ENCODE data around the gene ZNF320. TPM values are rescaled to one million over a fixed set of nuclear protein-coding genes. Genes with fewer than 3 reads are reported as not detected.
"Not testable (repeated sequence)": the region's sequence is repeated elsewhere in the genome, so short reads cannot be mapped to it uniquely, and the experiment has no call there.

The ZNF320 gene
- total RNA-seq, 5 donors from 2014 or later (not counting 1 experiment from before 2014, with no cell fraction given): 9.1 to 20.5 (median 9.7) TPM

GRCh38 chr19:52872996-52873395 is 24.4 kb downstream of the ZNF320 start:
- H3K27ac ChIP-seq (ENCODE audit: low read length); H3K36me3 ChIP-seq (ENCODE audit: control insufficient read depth in 2 of 2, extremely low read depth in 1 of 2, insufficient read depth in 1 of 2, low read length in 1 of 2); ATAC-seq (replicated peaks in 1 of 4); H3K4me1 ChIP-seq (ENCODE audit: control insufficient read depth in 1 of 2, extremely low read depth in 1 of 2, insufficient read depth in 2 of 2, low read length in 2 of 2); H3K27me3 ChIP-seq (replicated peaks in 1 of 2; ENCODE audit: control insufficient read depth in 2 of 2, extremely low read depth in 1 of 2, insufficient read depth in 2 of 2, low read length in 1 of 2); DNase-seq; H3K4me3 Mint-ChIP-seq; H3K27ac Mint-ChIP-seq; CTCF ChIA-PET; POLR2A ChIA-PET; H3K27me3 Mint-ChIP-seq; H3K9me3 ChIP-seq; H3K4me1 Mint-ChIP-seq; H3K4me3 ChIP-seq (ENCODE audit: control insufficient read depth in 1 of 2, extremely low read depth in 1 of 2, low read length in 1 of 2): not testable (repeated sequence)
- 96% methylated on average over 4 of the region's 6 CpGs for WGBS (ENCODE audit: insufficient coverage)
- Mint-ChIP-seq H3K36me3 (peaks cover 26% of the 10 kb centered on the region), H3K9me3 (peaks cover 25 to 56% (median 47%) of the 10 kb centered on the region in 3 donors)

- no peak overlapping the region for H3K27ac Mint-ChIP-seq
- DNase-seq: no peak
- no peaks in the 10 kb centered on the region for H3K27me3 ChIP-seq (replicated peaks in 1 of 2; ENCODE audit: control insufficient read depth in 2 of 2, extremely low read depth in 1 of 2, insufficient read depth in 2 of 2, low read length in 1 of 2)
- POLR2A ChIA-PET: no interaction called here
- CTCF ChIA-PET: no interaction called here
- no peak overlapping the region for H3K4me3 Mint-ChIP-seq
- no peak overlapping the region for H3K4me3 ChIP-seq (ENCODE audit: control insufficient read depth in 1 of 2, extremely low read depth in 1 of 2, low read length in 1 of 2)
- no peak for ATAC-seq (replicated peaks in 1 of 4)
- peaks cover 20% of the 10 kb centered on the region for H3K36me3 Mint-ChIP-seq
- H3K27ac ChIP-seq (ENCODE audit: low read length): no peak overlapping the region
- H3K9me3 ChIP-seq: no peaks in the 10 kb centered on the region
- peaks cover 18 to 52% (median 37%) of the 10 kb centered on the region in 3 donors for H3K9me3 Mint-ChIP-seq
- H3K36me3 ChIP-seq (ENCODE audit: control insufficient read depth in 2 of 2, extremely low read depth in 1 of 2, insufficient read depth in 1 of 2, low read length in 1 of 2): no peaks in the 10 kb centered on the region
- H3K4me1 ChIP-seq (ENCODE audit: control insufficient read depth in 1 of 2, extremely low read depth in 1 of 2, insufficient read depth in 2 of 2, low read length in 2 of 2): no peaks in the 10 kb centered on the region
- no peaks in the 10 kb centered on the region for H3K27me3 Mint-ChIP-seq
- 93% methylated on average over 3 of the region's 3 CpGs for WGBS (ENCODE audit: insufficient coverage)
- H3K4me1 Mint-ChIP-seq: no peaks in the 10 kb centered on the region
Observed at GRCh38 chr19:52871466-52871865, 26.0 kb downstream of the ZNF320 start.

- H3K27me3 ChIP-seq (replicated peaks in 1 of 2; ENCODE audit: control insufficient read depth in 2 of 2, extremely low read depth in 1 of 2, insufficient read depth in 2 of 2, low read length in 1 of 2); ATAC-seq (replicated peaks in 1 of 4); H3K4me1 Mint-ChIP-seq; H3K27ac ChIP-seq (ENCODE audit: low read length); H3K4me3 ChIP-seq (ENCODE audit: control insufficient read depth in 1 of 2, extremely low read depth in 1 of 2, low read length in 1 of 2); H3K36me3 ChIP-seq (ENCODE audit: control insufficient read depth in 2 of 2, extremely low read depth in 1 of 2, insufficient read depth in 1 of 2, low read length in 1 of 2); POLR2A ChIA-PET; H3K27ac Mint-ChIP-seq; CTCF ChIA-PET; H3K4me1 ChIP-seq (ENCODE audit: control insufficient read depth in 1 of 2, extremely low read depth in 1 of 2, insufficient read depth in 2 of 2, low read length in 2 of 2); DNase-seq; H3K27me3 Mint-ChIP-seq; H3K4me3 Mint-ChIP-seq; H3K9me3 ChIP-seq: not testable (repeated sequence)
- 100% methylated on average over 2 of the region's 11 CpGs for WGBS (ENCODE audit: insufficient coverage)
- Mint-ChIP-seq H3K36me3 (peaks cover 16% of the 10 kb centered on the region), H3K9me3 (peaks cover 6 to 25% (median 12%) of the 10 kb centered on the region in 3 donors)
Observed at GRCh38 chr19:52868031-52868430, 29.4 kb downstream of the ZNF320 start.

GRCh38 chr19:52857378-52858191 is 39.9 kb downstream of the ZNF320 start, which contains the start of gene ZNF468:
TSS of gene ZNF468 (minus strand) at chr19:52857619. CDS start at chr19:52854272, 3,347 bp downstream.
- H3K36me3 ChIP-seq (ENCODE audit: control insufficient read depth in 2 of 2, extremely low read depth in 1 of 2, insufficient read depth in 1 of 2, low read length in 1 of 2): peaks cover 0 to 17% of the 10 kb centered on the region in 2 donors
- ATAC-seq (replicated peaks in 1 of 4): peak; percentile 99

GRCh38 chr19:52856540-52857377 is 40.7 kb downstream of the ZNF320 start:
- H3K4me3 ChIP-seq (ENCODE audit: control insufficient read depth in 1 of 2, extremely low read depth in 1 of 2, low read length in 1 of 2): peak overlapping the region; percentile 80 to 88
- H3K9me3 ChIP-seq; H3K27me3 ChIP-seq (replicated peaks in 1 of 2; ENCODE audit: control insufficient read depth in 2 of 2, extremely low read depth in 1 of 2, insufficient read depth in 2 of 2, low read length in 1 of 2); CTCF ChIA-PET; H3K27me3 Mint-ChIP-seq; POLR2A ChIA-PET; H3K9me3 Mint-ChIP-seq: not testable (repeated sequence)
- H3K4me1 ChIP-seq (ENCODE audit: control insufficient read depth in 1 of 2, extremely low read depth in 1 of 2, insufficient read depth in 2 of 2, low read length in 2 of 2): peaks cover 0 to 15% of the 10 kb centered on the region in 2 experiments
- DNase-seq (peak in 2 of 35 experiments; percentile 3), ATAC-seq (replicated peaks in 1 of 4) (peak in 2 of 4 experiments; percentile 3 to 13)
- under 1% methylated on average over 18 of the region's 31 CpGs for WGBS (ENCODE audit: insufficient coverage)
- H3K36me3 ChIP-seq (ENCODE audit: control insufficient read depth in 2 of 2, extremely low read depth in 1 of 2, insufficient read depth in 1 of 2, low read length in 1 of 2): peaks cover 0 to 22% of the 10 kb centered on the region in 2 donors
- Mint-ChIP-seq H3K4me3 (peak overlapping the region; percentile 93 to 97 (median 94)), H3K4me1 (peaks cover 12 to 31% (median 24%) of the 10 kb centered on the region in 3 donors), H3K36me3 (peaks cover 39% of the 10 kb centered on the region), H3K27ac (peak overlapping the region; percentile 79 to 91)
- H3K27ac ChIP-seq (ENCODE audit: low read length): peak overlapping the region; percentile 57

More at GRCh38 chr19:52857378-52858191, 39.9 kb downstream of the ZNF320 start, which contains the start of gene ZNF468:
- H3K4me3 ChIP-seq (ENCODE audit: control insufficient read depth in 1 of 2, extremely low read depth in 1 of 2, low read length in 1 of 2): peak within 1 kb of the TSS; percentile 80 to 88
- peaks cover 0 to 15% of the 10 kb centered on the region in 2 experiments for H3K4me1 ChIP-seq (ENCODE audit: control insufficient read depth in 1 of 2, extremely low read depth in 1 of 2, insufficient read depth in 2 of 2, low read length in 2 of 2)
- 0% methylated on average over 12 of the region's 43 CpGs for WGBS (ENCODE audit: insufficient coverage)
- Mint-ChIP-seq H3K4me1 (peaks cover 12 to 31% (median 24%) of the 10 kb centered on the region in 3 donors), H3K27ac (peak within 1 kb of the TSS; percentile 79 to 91), H3K36me3 (peaks cover 38% of the 10 kb centered on the region), H3K4me3 (peak within 1 kb of the TSS; percentile 93 to 97 (median 94)), H3K9me3 (peaks cover 9 to 13% (median 13%) of the 10 kb centered on the region in 3 donors)
- H3K27me3 Mint-ChIP-seq; CTCF ChIA-PET; H3K9me3 ChIP-seq; H3K27me3 ChIP-seq (replicated peaks in 1 of 2; ENCODE audit: control insufficient read depth in 2 of 2, extremely low read depth in 1 of 2, insufficient read depth in 2 of 2, low read length in 1 of 2): not testable (repeated sequence)
- H3K27ac ChIP-seq (ENCODE audit: low read length): peak within 1 kb of the TSS; percentile 57
- peak; percentile 27 to 79 (median 61) for DNase-seq
- POLR2A ChIA-PET: interaction anchor here in 1 of 2 donors (0.6 kb wide), 1 partner anchor 699 kb away, joined by 7 read pairs; no protein-coding TSS in a partner anchor

All from T-cell (primary cell).